NB4 (cell line): ENCODE results near the gene PNMA6A.

Source experiments
- POLR2A ChIP-seq: IDR thresholded peaks from 2 replicates; pipeline ENCODE4 v1.6.1; 2011; ENCODE audit warnings: mild to moderate bottlenecking; ENCODE audit not compliant: insufficient read length; ENCODE audit errors: extremely low read depth
- TF ChIP-seq, protein P1 (sequence below): IDR thresholded peaks from one replicate; pipeline ENCODE4 v1.5.1; 2012; ENCODE audit warnings: low read depth, low read length

GRCh38 chrX:153060095-153060445, 12.2 kb upstream of the PNMA6A start:
- TF ChIP-seq POLR2A, result no peak
- TF ChIP-seq, protein P1, sequence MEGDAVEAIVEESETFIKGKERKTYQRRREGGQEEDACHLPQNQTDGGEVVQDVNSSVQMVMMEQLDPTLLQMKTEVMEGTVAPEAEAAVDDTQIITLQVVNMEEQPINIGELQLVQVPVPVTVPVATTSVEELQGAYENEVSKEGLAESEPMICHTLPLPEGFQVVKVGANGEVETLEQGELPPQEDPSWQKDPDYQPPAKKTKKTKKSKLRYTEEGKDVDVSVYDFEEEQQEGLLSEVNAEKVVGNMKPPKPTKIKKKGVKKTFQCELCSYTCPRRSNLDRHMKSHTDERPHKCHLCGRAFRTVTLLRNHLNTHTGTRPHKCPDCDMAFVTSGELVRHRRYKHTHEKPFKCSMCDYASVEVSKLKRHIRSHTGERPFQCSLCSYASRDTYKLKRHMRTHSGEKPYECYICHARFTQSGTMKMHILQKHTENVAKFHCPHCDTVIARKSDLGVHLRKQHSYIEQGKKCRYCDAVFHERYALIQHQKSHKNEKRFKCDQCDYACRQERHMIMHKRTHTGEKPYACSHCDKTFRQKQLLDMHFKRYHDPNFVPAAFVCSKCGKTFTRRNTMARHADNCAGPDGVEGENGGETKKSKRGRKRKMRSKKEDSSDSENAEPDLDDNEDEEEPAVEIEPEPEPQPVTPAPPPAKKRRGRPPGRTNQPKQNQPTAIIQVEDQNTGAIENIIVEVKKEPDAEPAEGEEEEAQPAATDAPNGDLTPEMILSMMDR, result no peak
